NCI-H524 treated with DMSO at 0.1 percent for 48 hours (cell line): ENCODE measurements around the gene LRIG3.
A peak's percentile ranks its signal among the peaks of the same experiment; 100 is the strongest.
"Not testable (repeated sequence)": the region's sequence is repeated elsewhere in the genome, so short reads cannot be mapped to it uniquely, and the experiment has no call there.

ENCODE experiments used
- DNase-seq: peaks from one replicate; lab custom pipeline; 2025; lab: John Stamatoyannopoulos, UW

The LRIG3 gene

GRCh38 chr12:58920102-58920960, at the start of gene LRIG3:
Gene LRIG3, minus strand, starts transcription at chr12:58920504. Its CDS starts 269 bp downstream, at chr12:58920235.
- DNase-seq, result peak; percentile 40

- no peak for DNase-seq
These were observed 48.9 kb upstream of the LRIG3 start for GRCh38 chr12:58969237-58969636.

- DNase-seq, result no peak
These were observed 47.3 kb upstream of the LRIG3 start for GRCh38 chr12:58967561-58967960.

GRCh38 chr12:58966939-58967338, 46.6 kb upstream of the LRIG3 start:
- no peak for DNase-seq

- DNase-seq, result no peak
These were observed 45.3 kb upstream of the LRIG3 start for GRCh38 chr12:58965568-58965967.

GRCh38 chr12:58963844-58964243, 43.5 kb upstream of the LRIG3 start:
- DNase-seq, result no peak

GRCh38 chr12:58961906-58962305, 41.6 kb upstream of the LRIG3 start:
- no peak for DNase-seq

GRCh38 chr12:58961166-58961565, 40.9 kb upstream of the LRIG3 start:
- DNase-seq, result no peak

GRCh38 chr12:58959639-58960300, 39.5 kb upstream of the LRIG3 start:
- DNase-seq, result no peak

GRCh38 chr12:58957298-58957697, 37.0 kb upstream of the LRIG3 start:
- no peak for DNase-seq

GRCh38 chr12:58955849-58956248, 35.5 kb upstream of the LRIG3 start:
- DNase-seq, result no peak

- no peak for DNase-seq
These were observed 33.7 kb upstream of the LRIG3 start for GRCh38 chr12:58954002-58954401.

GRCh38 chr12:58950739-58951100, 30.4 kb upstream of the LRIG3 start:
- DNase-seq, result no peak

GRCh38 chr12:58949954-58950738, 29.8 kb upstream of the LRIG3 start:
- DNase-seq, result not testable (repeated sequence)

- no peak for DNase-seq
These were observed 22.8 kb upstream of the LRIG3 start for GRCh38 chr12:58943079-58943478.

- no peak for DNase-seq
These were observed 22.0 kb upstream of the LRIG3 start for GRCh38 chr12:58942345-58942744.

GRCh38 chr12:58939399-58940100, 19.2 kb upstream of the LRIG3 start:
- DNase-seq, result peak; percentile 26

- no peak for DNase-seq
These were observed 18.1 kb upstream of the LRIG3 start for GRCh38 chr12:58938440-58938839.

GRCh38 chr12:58934528-58934927, 14.2 kb upstream of the LRIG3 start:
- no peak for DNase-seq

GRCh38 chr12:58932806-58933681, 12.7 kb upstream of the LRIG3 start:
- DNase-seq, result no peak

- DNase-seq, result no peak
These were observed 11.2 kb upstream of the LRIG3 start for GRCh38 chr12:58931518-58931917.
